ENCODE results near the gene ALPP.

DNA sequence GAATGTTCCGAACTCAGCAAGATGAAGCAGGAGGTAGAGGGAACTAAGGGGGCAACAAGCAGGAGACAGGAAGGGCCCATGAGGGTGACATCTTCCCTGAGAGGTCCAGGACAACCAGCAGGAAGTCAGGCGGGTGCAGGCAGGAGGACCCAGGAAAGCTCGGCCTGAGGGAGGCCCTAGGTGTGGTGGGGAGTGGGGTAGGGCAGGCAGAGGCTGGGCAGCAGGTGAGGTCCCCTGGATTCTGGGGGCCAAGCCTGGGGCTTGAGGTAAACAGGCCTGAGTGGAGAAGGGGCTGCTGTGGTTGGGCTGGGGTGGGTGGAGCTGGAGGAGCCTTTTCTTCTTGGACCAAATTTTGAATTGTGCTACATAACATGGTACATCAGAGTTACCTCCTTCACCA lies 24.0 kb downstream of the ALPP start:
- TF ChIP-seq, protein P1, sequence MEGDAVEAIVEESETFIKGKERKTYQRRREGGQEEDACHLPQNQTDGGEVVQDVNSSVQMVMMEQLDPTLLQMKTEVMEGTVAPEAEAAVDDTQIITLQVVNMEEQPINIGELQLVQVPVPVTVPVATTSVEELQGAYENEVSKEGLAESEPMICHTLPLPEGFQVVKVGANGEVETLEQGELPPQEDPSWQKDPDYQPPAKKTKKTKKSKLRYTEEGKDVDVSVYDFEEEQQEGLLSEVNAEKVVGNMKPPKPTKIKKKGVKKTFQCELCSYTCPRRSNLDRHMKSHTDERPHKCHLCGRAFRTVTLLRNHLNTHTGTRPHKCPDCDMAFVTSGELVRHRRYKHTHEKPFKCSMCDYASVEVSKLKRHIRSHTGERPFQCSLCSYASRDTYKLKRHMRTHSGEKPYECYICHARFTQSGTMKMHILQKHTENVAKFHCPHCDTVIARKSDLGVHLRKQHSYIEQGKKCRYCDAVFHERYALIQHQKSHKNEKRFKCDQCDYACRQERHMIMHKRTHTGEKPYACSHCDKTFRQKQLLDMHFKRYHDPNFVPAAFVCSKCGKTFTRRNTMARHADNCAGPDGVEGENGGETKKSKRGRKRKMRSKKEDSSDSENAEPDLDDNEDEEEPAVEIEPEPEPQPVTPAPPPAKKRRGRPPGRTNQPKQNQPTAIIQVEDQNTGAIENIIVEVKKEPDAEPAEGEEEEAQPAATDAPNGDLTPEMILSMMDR (IDR thresholded peaks at IDR 0.05): no peak
- TF ChIP-seq POLR2AphosphoS5 (IDR thresholded peaks at IDR 0.05) (no peak), POLR2A (IDR thresholded peaks at IDR 0.05) (no peak)

All from breast epithelium (tissue), 3 donors.